LNCAP (cell line): Measurements from ENCODE around the gene FPR1.

Source experiments
- CTCF ChIP-seq: fragments of 450-650 bp; IDR thresholded peaks from 2 replicates; pipeline ENCODE4 v1.5.1; 2017; ENCODE audit warnings: mild to moderate bottlenecking

The FPR1 gene

GRCh38 chr19:51772977-51773376, 21.3 kb upstream of the FPR1 start:
- no peak for TF ChIP-seq CTCF

GRCh38 chr19:51771376-51772130, 19.9 kb upstream of the FPR1 start:
- TF ChIP-seq CTCF = no peak

- no peak for TF ChIP-seq CTCF
Measured at GRCh38 chr19:51766461-51766860, 14.8 kb upstream of the FPR1 start.

- TF ChIP-seq CTCF = no peak
Measured at GRCh38 chr19:51765086-51765485, 13.4 kb upstream of the FPR1 start.

- no peak for TF ChIP-seq CTCF
Measured at GRCh38 chr19:51761696-51762095, 10.0 kb upstream of the FPR1 start.

GRCh38 chr19:51760697-51761356, 9.1 kb upstream of the FPR1 start, which contains the start of gene FPR2:
Gene FPR2 (plus strand): TSS chr19:51761180. CDS start chr19:51768659, 7,479 bp downstream.
- TF ChIP-seq CTCF = no peak

- no peak for TF ChIP-seq CTCF
Measured at GRCh38 chr19:51755571-51755970, 3.9 kb upstream of the FPR1 start.
